ENCODE measurements around the gene CYB561.
A peak's percentile ranks its signal among the peaks of the same experiment; 100 is the strongest.

CYB561 gene

DNA sequence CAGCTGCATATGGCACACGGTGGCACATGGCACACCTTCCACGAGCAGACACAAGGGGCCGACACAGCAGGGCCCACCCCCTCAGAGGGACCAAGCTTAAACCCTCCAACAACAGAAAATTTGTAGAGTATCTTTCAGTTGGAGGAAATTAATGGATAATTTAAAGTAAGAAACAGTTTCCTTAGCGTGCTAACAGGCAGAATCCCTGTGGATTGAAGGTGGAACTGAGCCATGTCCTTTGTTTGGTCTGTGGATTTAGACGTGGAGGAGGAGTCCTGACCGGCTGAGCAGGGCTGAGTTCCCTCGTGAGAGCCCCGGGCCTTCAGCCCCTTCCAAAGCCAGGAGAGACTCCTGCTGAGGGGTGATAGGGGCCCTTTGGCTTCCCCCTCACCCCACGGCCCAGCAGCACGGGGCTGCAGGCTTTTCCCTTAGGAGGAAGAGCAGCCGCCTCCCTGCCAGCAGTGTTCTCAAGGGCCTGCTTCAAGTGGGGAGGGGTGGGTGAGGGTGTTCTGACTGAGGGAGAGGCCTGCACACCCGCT, 1.4 kb upstream of the CYB561 start:
- peaks cover 29% of the 10 kb centered on the region for H3K4me1 ChIP-seq (ENCODE audit: control insufficient read depth, insufficient read depth, low read length)
- peak overlapping the region; percentile 94; the same call in 1 of the 2 replicates for H3K27ac ChIP-seq (ENCODE audit: low read depth, low read length)
- H3K4me3 ChIP-seq (ENCODE audit: low read depth, low read length), result peak overlapping the region; percentile 71
- no peaks in the 10 kb centered on the region for H3K27me3 ChIP-seq (ENCODE audit: control insufficient read depth, insufficient read depth, low read length)
- H3K36me3 ChIP-seq (ENCODE audit: control insufficient read depth, insufficient read depth, low read length), result no peaks in the 10 kb centered on the region
- H3K9me3 ChIP-seq (ENCODE audit: control insufficient read depth, insufficient read depth, low read depth, low read length), result no peaks in the 10 kb centered on the region
- peak overlapping the region; percentile 80 for H3K9ac ChIP-seq (ENCODE audit: low read length)

DNA sequence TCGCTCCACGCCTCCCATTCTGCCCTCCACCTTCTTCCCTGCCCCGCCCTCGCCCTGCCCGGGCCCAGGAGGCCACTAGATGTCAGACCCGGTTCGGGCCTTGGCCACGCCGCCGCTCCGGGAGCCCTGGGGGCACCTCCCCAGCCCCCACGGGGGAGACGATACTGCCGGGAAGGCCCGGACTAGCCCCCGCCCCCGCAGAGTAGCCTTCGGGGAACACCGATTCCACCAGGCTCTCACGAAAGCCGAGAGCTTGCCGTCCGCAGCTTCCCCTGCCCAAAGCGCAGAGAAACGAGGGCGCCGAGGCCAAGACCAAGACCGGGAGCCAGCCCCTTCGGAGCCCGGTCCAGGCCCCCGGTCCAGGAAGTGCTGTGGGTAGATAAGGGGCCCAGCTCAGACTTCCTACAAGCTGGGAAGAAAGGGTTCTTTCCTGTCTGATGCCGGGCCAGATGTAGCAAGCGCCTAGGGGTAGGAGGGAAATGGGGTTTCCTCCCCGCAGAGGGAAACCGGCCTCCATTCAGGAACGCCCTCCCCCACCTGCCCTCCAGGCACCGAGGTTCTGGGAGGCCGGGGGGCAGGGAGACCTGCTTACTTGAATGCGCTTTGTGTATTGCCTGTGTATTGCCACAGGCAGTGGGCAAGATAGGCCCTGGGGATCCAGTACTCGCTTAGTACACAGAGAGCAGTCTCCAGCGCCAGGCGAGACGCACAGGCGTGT, 806 bp upstream of the CYB561 start:
- peak overlapping the region; percentile 94 for H3K27ac ChIP-seq (ENCODE audit: low read depth, low read length)
- peaks cover 30% of the 10 kb centered on the region for H3K4me1 ChIP-seq (ENCODE audit: control insufficient read depth, insufficient read depth, low read length)
- no peaks in the 10 kb centered on the region for H3K9me3 ChIP-seq (ENCODE audit: control insufficient read depth, insufficient read depth, low read depth, low read length)
- H3K27me3 ChIP-seq (ENCODE audit: control insufficient read depth, insufficient read depth, low read length), result no peaks in the 10 kb centered on the region
- H3K9ac ChIP-seq (ENCODE audit: low read length), result peak overlapping the region; percentile 80
- no peaks in the 10 kb centered on the region for H3K36me3 ChIP-seq (ENCODE audit: control insufficient read depth, insufficient read depth, low read length)
- H3K4me3 ChIP-seq (ENCODE audit: low read depth, low read length), result peak overlapping the region; percentile 71

DNA sequence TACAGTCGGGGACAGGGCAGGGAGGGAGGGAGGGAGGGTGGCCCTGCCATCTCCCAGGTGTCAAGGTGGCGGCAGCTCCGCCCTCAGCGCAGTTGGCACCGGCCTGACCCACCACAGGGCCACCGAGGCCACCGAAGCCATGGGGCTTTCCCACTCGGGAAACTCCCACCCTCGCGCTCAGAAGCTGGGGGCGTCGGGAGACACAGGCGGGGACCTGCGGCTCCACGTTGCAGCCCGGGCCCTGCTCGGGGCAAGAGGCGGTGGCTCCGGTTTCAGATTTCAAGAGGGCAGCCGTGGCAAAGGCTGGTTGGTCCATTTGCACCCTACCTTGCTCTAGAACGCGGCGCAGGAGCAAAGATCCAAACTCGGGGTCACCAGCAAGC, 544 bp downstream of the CYB561 start:
- H3K4me3 ChIP-seq (ENCODE audit: low read depth, low read length), result peak overlapping the region; percentile 71
- peak overlapping the region; percentile 39; the same call in 1 of the 2 replicates for H3K27ac ChIP-seq (ENCODE audit: low read depth, low read length)

DNA sequence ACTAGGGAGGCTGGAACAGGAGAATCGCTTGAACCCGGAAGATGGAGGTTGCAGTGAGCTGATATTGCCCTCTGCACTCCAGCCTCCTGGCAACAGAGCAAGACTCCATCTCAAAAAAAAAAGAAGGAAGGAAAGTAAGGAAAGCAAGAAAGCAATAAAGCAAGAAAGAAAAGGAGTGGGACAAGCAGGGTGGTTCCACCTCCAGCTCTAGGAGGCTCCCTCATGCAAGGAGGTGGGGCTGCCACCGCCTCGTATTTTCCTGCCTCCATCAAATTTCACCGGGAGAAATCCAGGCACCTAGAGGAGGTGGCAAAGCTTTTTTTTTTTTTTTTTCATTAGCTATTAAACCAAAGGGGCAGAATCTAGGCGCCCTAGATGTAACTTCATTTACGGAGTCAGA, 1.0 kb downstream of the CYB561 start:
- Histone ChIP-seq H3K9ac (ENCODE audit: low read length) (no peak overlapping the region), H3K27ac (ENCODE audit: low read depth, low read length) (no peak overlapping the region), H3K4me1 (ENCODE audit: control insufficient read depth, insufficient read depth, low read length) (peaks cover 36% of the 10 kb centered on the region), H3K9me3 (ENCODE audit: control insufficient read depth, insufficient read depth, low read depth, low read length) (no peaks in the 10 kb centered on the region), H3K36me3 (ENCODE audit: control insufficient read depth, insufficient read depth, low read length) (no peaks in the 10 kb centered on the region), H3K4me3 (ENCODE audit: low read depth, low read length) (peak overlapping the region; percentile 71), H3K27me3 (ENCODE audit: control insufficient read depth, insufficient read depth, low read length) (no peaks in the 10 kb centered on the region)

More for the DNA sequence above, 544 bp downstream of the CYB561 start:
- H3K9me3 ChIP-seq (ENCODE audit: control insufficient read depth, insufficient read depth, low read depth, low read length), result no peaks in the 10 kb centered on the region
- H3K4me1 ChIP-seq (ENCODE audit: control insufficient read depth, insufficient read depth, low read length), result peaks cover 34% of the 10 kb centered on the region
- no peaks in the 10 kb centered on the region for H3K27me3 ChIP-seq (ENCODE audit: control insufficient read depth, insufficient read depth, low read length)
- no peaks in the 10 kb centered on the region for H3K36me3 ChIP-seq (ENCODE audit: control insufficient read depth, insufficient read depth, low read length)
- H3K9ac ChIP-seq (ENCODE audit: low read length), result peak overlapping the region; percentile 75

- no peaks in the 10 kb centered on the region for H3K27me3 ChIP-seq (ENCODE audit: control insufficient read depth, insufficient read depth, low read length)
- H3K4me1 ChIP-seq (ENCODE audit: control insufficient read depth, insufficient read depth, low read length), result peaks cover 39% of the 10 kb centered on the region
Measured at GRCh38 chr17:63444457-63444856, 1.6 kb downstream of the CYB561 start.

DNA sequence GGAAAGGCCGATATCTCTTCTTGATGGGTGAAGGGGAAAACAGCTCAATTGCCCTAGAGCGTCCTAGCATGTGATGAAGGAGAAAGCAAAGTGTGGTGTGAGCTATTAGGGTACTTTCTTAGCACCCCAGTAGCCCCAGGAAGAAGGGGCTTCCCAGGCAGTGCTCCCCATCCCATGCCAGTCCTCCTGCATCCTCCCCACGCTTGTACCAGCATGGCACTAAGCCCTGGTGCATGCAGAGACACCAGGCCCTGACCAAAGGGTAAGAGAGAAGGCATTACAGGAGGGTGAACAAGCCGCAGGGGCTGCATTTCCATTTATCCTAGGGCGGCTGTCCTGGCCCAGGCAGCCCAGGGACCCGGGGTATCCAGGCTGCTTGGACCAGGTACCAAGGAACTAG, 3.1 kb downstream of the CYB561 start:
- Histone ChIP-seq H3K9me3 (ENCODE audit: control insufficient read depth, insufficient read depth, low read depth, low read length) (no peaks in the 10 kb centered on the region), H3K9ac (ENCODE audit: low read length) (no peak overlapping the region), H3K4me1 (ENCODE audit: control insufficient read depth, insufficient read depth, low read length) (peaks cover 36% of the 10 kb centered on the region), H3K4me3 (ENCODE audit: low read depth, low read length) (no peak overlapping the region), H3K27ac (ENCODE audit: low read depth, low read length) (no peak overlapping the region), H3K36me3 (ENCODE audit: control insufficient read depth, insufficient read depth, low read length) (no peaks in the 10 kb centered on the region), H3K27me3 (ENCODE audit: control insufficient read depth, insufficient read depth, low read length) (no peaks in the 10 kb centered on the region)

More at GRCh38 chr17:63444457-63444856, 1.6 kb downstream of the CYB561 start:
- no peaks in the 10 kb centered on the region for H3K9me3 ChIP-seq (ENCODE audit: control insufficient read depth, insufficient read depth, low read depth, low read length)
- no peak overlapping the region for H3K4me3 ChIP-seq (ENCODE audit: low read depth, low read length)
- H3K36me3 ChIP-seq (ENCODE audit: control insufficient read depth, insufficient read depth, low read length), result no peaks in the 10 kb centered on the region
- no peak overlapping the region for H3K27ac ChIP-seq (ENCODE audit: low read depth, low read length)
- H3K9ac ChIP-seq (ENCODE audit: low read length), result no peak overlapping the region

- Histone ChIP-seq H3K9me3 (ENCODE audit: control insufficient read depth, insufficient read depth, low read depth, low read length) (no peaks in the 10 kb centered on the region), H3K4me3 (ENCODE audit: low read depth, low read length) (no peak overlapping the region), H3K27ac (ENCODE audit: low read depth, low read length) (no peak overlapping the region)
Measured at GRCh38 chr17:63442549-63443035, 3.5 kb downstream of the CYB561 start.

DNA sequence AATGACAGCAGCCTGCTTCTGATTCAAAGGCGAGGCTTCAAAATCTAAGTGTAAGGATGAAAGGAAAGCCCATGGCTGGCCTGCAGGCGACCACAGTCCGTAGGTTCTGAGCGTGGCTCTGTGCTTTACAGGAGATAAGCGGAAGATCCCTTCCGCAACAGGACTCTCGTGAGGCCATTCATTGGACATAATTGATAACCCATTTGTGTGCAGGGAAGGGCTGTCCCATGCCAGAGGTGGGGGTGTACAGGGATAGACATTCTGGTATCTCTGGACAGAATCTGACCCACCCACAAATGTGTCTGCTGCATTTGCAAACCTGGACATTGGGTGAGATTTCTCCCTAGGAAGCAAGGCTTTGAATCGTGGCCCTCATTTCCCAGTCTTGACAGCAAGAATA, 4.0 kb downstream of the CYB561 start:
- Histone ChIP-seq H3K27me3 (ENCODE audit: control insufficient read depth, insufficient read depth, low read length) (no peaks in the 10 kb centered on the region), H3K9me3 (ENCODE audit: control insufficient read depth, insufficient read depth, low read depth, low read length) (no peaks in the 10 kb centered on the region), H3K4me3 (ENCODE audit: low read depth, low read length) (no peak overlapping the region), H3K9ac (ENCODE audit: low read length) (no peak overlapping the region), H3K27ac (ENCODE audit: low read depth, low read length) (no peak overlapping the region), H3K36me3 (ENCODE audit: control insufficient read depth, insufficient read depth, low read length) (no peaks in the 10 kb centered on the region), H3K4me1 (ENCODE audit: control insufficient read depth, insufficient read depth, low read length) (peaks cover 26% of the 10 kb centered on the region)

More at GRCh38 chr17:63442549-63443035, 3.5 kb downstream of the CYB561 start:
- peaks cover 31% of the 10 kb centered on the region for H3K4me1 ChIP-seq (ENCODE audit: control insufficient read depth, insufficient read depth, low read length)
- no peaks in the 10 kb centered on the region for H3K36me3 ChIP-seq (ENCODE audit: control insufficient read depth, insufficient read depth, low read length)
- H3K9ac ChIP-seq (ENCODE audit: low read length), result no peak overlapping the region
- no peaks in the 10 kb centered on the region for H3K27me3 ChIP-seq (ENCODE audit: control insufficient read depth, insufficient read depth, low read length)

DNA sequence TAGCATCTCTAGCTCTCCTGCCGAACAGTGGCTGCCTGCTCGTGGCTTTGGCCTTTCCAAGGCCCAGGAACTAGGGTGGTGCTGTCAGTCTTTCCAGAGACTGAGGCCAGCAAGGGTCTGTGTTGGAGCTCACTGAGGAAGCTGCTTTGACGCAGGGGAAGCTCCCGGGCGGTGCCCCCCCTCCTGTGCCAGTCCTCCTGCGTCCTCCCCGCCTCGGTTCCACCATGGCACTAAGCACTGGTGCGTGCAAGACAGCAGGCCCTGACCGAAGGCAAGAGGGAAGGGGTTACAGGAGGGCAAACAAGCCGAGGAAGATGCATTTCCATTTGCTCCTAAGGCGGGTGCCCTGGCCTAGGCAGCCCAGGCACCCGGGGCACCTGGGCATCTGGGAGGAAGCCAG, 4.5 kb downstream of the CYB561 start:
- no peaks in the 10 kb centered on the region for H3K9me3 ChIP-seq (ENCODE audit: control insufficient read depth, insufficient read depth, low read depth, low read length)
- no peaks in the 10 kb centered on the region for H3K27me3 ChIP-seq (ENCODE audit: control insufficient read depth, insufficient read depth, low read length)
- H3K4me1 ChIP-seq (ENCODE audit: control insufficient read depth, insufficient read depth, low read length), result peaks cover 24% of the 10 kb centered on the region
- no peak overlapping the region for H3K27ac ChIP-seq (ENCODE audit: low read depth, low read length)
- H3K9ac ChIP-seq (ENCODE audit: low read length), result no peak overlapping the region
- no peaks in the 10 kb centered on the region for H3K36me3 ChIP-seq (ENCODE audit: control insufficient read depth, insufficient read depth, low read length)
- no peak overlapping the region for H3K4me3 ChIP-seq (ENCODE audit: low read depth, low read length)

GRCh38 chr17:63440770-63441335, 5.3 kb downstream of the CYB561 start:
- no peak overlapping the region for H3K27ac ChIP-seq (ENCODE audit: low read depth, low read length)

GRCh38 chr17:63440127-63440769, 5.9 kb downstream of the CYB561 start:
- H3K4me3 ChIP-seq (ENCODE audit: low read depth, low read length), result no peak overlapping the region
- peaks cover 3% of the 10 kb centered on the region; the same call in 1 of the 2 replicates for H3K36me3 ChIP-seq (ENCODE audit: control insufficient read depth, insufficient read depth, low read length)
- H3K27me3 ChIP-seq (ENCODE audit: control insufficient read depth, insufficient read depth, low read length), result no peaks in the 10 kb centered on the region
- H3K27ac ChIP-seq (ENCODE audit: low read depth, low read length), result no peak overlapping the region
- no peak overlapping the region for H3K9ac ChIP-seq (ENCODE audit: low read length)
- H3K9me3 ChIP-seq (ENCODE audit: control insufficient read depth, insufficient read depth, low read depth, low read length), result no peaks in the 10 kb centered on the region
- H3K4me1 ChIP-seq (ENCODE audit: control insufficient read depth, insufficient read depth, low read length), result peaks cover 31% of the 10 kb centered on the region; the same call in 1 of the 2 replicates

More at GRCh38 chr17:63440770-63441335, 5.3 kb downstream of the CYB561 start:
- Histone ChIP-seq H3K27me3 (ENCODE audit: control insufficient read depth, insufficient read depth, low read length) (no peaks in the 10 kb centered on the region), H3K36me3 (ENCODE audit: control insufficient read depth, insufficient read depth, low read length) (no peaks in the 10 kb centered on the region), H3K4me3 (ENCODE audit: low read depth, low read length) (no peak overlapping the region), H3K9me3 (ENCODE audit: control insufficient read depth, insufficient read depth, low read depth, low read length) (no peaks in the 10 kb centered on the region), H3K4me1 (ENCODE audit: control insufficient read depth, insufficient read depth, low read length) (peaks cover 26% of the 10 kb centered on the region; the same call in 1 of the 2 replicates), H3K9ac (ENCODE audit: low read length) (no peak overlapping the region)

Measured in HUES6 (cell line).